H9 (cell line): ENCODE measurements around the gene THBS2. TPM values are rescaled to one million over a fixed set of nuclear protein-coding genes. Genes with fewer than 3 reads are reported as not detected.
A peak's percentile ranks its signal among the peaks of the same experiment; 100 is the strongest.

Source experiments
- DNase-seq: peaks from one replicate; pipeline ENCODE4 v3.0.0-alpha.2; 2017
- H2AFZ ChIP-seq: one replicate; pipeline ENCODE4 v1.6.1; 2013; ENCODE audit warnings: mild to moderate bottlenecking, low read length, control low read depth, moderate library complexity
- H2AK5ac ChIP-seq: 2 replicates; pipeline ENCODE4 v1.6.1; 2013; ENCODE audit warnings: low read length, control low read depth, mixed read lengths; ENCODE audit not compliant: insufficient read length
- H2BK120ac ChIP-seq: one replicate; pipeline ENCODE4 v1.6.1; 2013; ENCODE audit warnings: low read depth, mild to moderate bottlenecking, low read length, control low read depth, inconsistent platforms; ENCODE audit not compliant: poor library complexity, severe bottlenecking
- H2BK12ac ChIP-seq: 2 replicates; pipeline ENCODE4 v1.6.1; 2013; ENCODE audit warnings: low read length, control low read depth, mixed read lengths, low read depth; ENCODE audit not compliant: insufficient read length
- H2BK15ac ChIP-seq: 2 replicates; pipeline ENCODE4 v1.6.1; 2013; ENCODE audit warnings: low read depth, low read length, control low read depth
- H2BK20ac ChIP-seq: one replicate; pipeline ENCODE4 v1.6.1; 2013; ENCODE audit warnings: low read depth, mild to moderate bottlenecking, low read length, control low read depth, inconsistent platforms; ENCODE audit not compliant: poor library complexity, severe bottlenecking
- H2BK5ac ChIP-seq: 2 replicates; pipeline ENCODE4 v1.6.1; 2013; ENCODE audit warnings: low read length, control low read depth, mixed read lengths; ENCODE audit not compliant: insufficient read length
- H3K14ac ChIP-seq: 2 replicates; pipeline ENCODE4 v1.6.1; 2013; ENCODE audit warnings: low read length, control low read depth; ENCODE audit not compliant: insufficient read depth
- H3K18ac ChIP-seq: 2 replicates; pipeline ENCODE4 v1.6.1; 2013; ENCODE audit warnings: low read depth, mild to moderate bottlenecking, mixed read lengths, low read length, control low read depth; ENCODE audit not compliant: insufficient read length
- H3K23ac ChIP-seq: 2 replicates; pipeline ENCODE4 v1.6.1; 2013; ENCODE audit warnings: low read length, control low read depth, mixed read lengths, low read depth; ENCODE audit not compliant: insufficient read length
- H3K23me2 ChIP-seq: 2 replicates; pipeline ENCODE4 v1.6.1; 2013; ENCODE audit warnings: low read depth, mild to moderate bottlenecking, mixed read lengths, low read length, control low read depth; ENCODE audit not compliant: insufficient read length, poor library complexity, severe bottlenecking
- H3K27ac ChIP-seq: 2 replicates; pipeline ENCODE4 v1.5.1; 2013; ENCODE audit warnings: low read length, control low read depth, mixed read lengths, low read depth; ENCODE audit not compliant: insufficient read length
- H3K27me3 ChIP-seq: 2 replicates; pipeline ENCODE4 v1.6.1; 2013; ENCODE audit warnings: low read length, control low read depth, inconsistent platforms; ENCODE audit not compliant: insufficient read depth
- H3K4ac ChIP-seq: 2 replicates; pipeline ENCODE4 v1.6.1; 2013; ENCODE audit warnings: low read depth, mild to moderate bottlenecking, control low read depth, inconsistent platforms, low read length, moderate library complexity
- H3K4me1 ChIP-seq: 2 replicates; pipeline ENCODE4 v1.6.1; 2013; ENCODE audit warnings: low read length, control low read depth, inconsistent platforms; ENCODE audit not compliant: insufficient read depth
- H3K4me2 ChIP-seq: 2 replicates; pipeline ENCODE4 v1.6.1; 2013; ENCODE audit warnings: low read length, control low read depth, mixed read lengths; ENCODE audit not compliant: insufficient read length, insufficient read depth
- H3K56ac ChIP-seq: 2 replicates; pipeline ENCODE4 v1.6.1; 2013; ENCODE audit warnings: low read depth, mild to moderate bottlenecking, mixed read lengths, low read length, control low read depth; ENCODE audit not compliant: insufficient read length
- H3K79me1 ChIP-seq: 2 replicates; pipeline ENCODE4 v1.6.1; 2013; ENCODE audit warnings: low read depth, mild to moderate bottlenecking, moderate library complexity, low read length, control low read depth, inconsistent platforms; ENCODE audit not compliant: insufficient read depth, poor library complexity, severe bottlenecking
- H3K79me2 ChIP-seq: 2 replicates; pipeline ENCODE4 v1.6.1; 2013; ENCODE audit warnings: low read length, control low read depth, inconsistent platforms; ENCODE audit not compliant: insufficient read depth
- H3K9ac ChIP-seq: 2 replicates; pipeline ENCODE4 v1.6.1; 2013; ENCODE audit warnings: low read length, control low read depth, mixed read lengths; ENCODE audit not compliant: insufficient read length; ENCODE audit errors: extremely low read depth
- H3K9me3 ChIP-seq: one replicate; pipeline ENCODE4 v1.6.1; 2013; ENCODE audit warnings: low read depth, low read length, inconsistent platforms; ENCODE audit not compliant: control insufficient read depth
- H3T11ph ChIP-seq: one replicate; pipeline ENCODE4 v1.6.1; 2013; ENCODE audit warnings: mild to moderate bottlenecking, low read length, control low read depth, inconsistent platforms
- H4K20me1 ChIP-seq: one replicate; pipeline ENCODE4 v1.6.1; 2013; ENCODE audit not compliant: control insufficient read depth, insufficient read length, insufficient read depth
- H4K5ac ChIP-seq: 2 replicates; pipeline ENCODE4 v1.6.1; 2013; ENCODE audit warnings: low read depth, mild to moderate bottlenecking, mixed read lengths, low read length, control low read depth; ENCODE audit not compliant: insufficient read length
- H4K8ac ChIP-seq: replicated peaks from 2 replicates; pipeline ENCODE4 v1.6.1; 2013; ENCODE audit warnings: low read length, control low read depth, mixed read lengths, low read depth; ENCODE audit not compliant: insufficient read length
- H4K91ac ChIP-seq: 2 replicates; pipeline ENCODE4 v1.6.1; 2013; ENCODE audit warnings: low read depth, mild to moderate bottlenecking, moderate library complexity, mixed read lengths, low read length, control low read depth; ENCODE audit not compliant: insufficient read length
- H3K27ac Mint-ChIP-seq, 3 experiments: 2 replicates in 2 of 3; 3 replicates in 1 of 3; pipeline ENCODE4 v1.8.0; 2020 to 2021; ENCODE audit warnings: mixed read lengths in 3 of 3, mild to moderate bottlenecking in 1 of 3, moderate library complexity in 1 of 3
- H3K27me3 Mint-ChIP-seq: 2 replicates; pipeline ENCODE4 v1.8.0; 2021; ENCODE audit warnings: low read depth, mild to moderate bottlenecking, moderate library complexity, mixed read lengths
- H3K36me3 Mint-ChIP-seq, 3 experiments: 2 replicates in 2 of 3; 3 replicates in 1 of 3; pipeline ENCODE4 v1.8.0; 2020 to 2021; ENCODE audit warnings: low read depth in 3 of 3, mixed read lengths in 3 of 3; ENCODE audit not compliant: insufficient read depth in 1 of 3
- H3K4me1 Mint-ChIP-seq, 2 experiments: 2 replicates each; pipeline ENCODE4 v1.8.0; 2020; ENCODE audit warnings: mixed read lengths in 2 of 2
- H3K4me3 Mint-ChIP-seq, 2 experiments: 2 replicates in 1 of 2; 3 replicates in 1 of 2; pipeline ENCODE4 v1.8.0; 2020 to 2021; ENCODE audit warnings: mild to moderate bottlenecking in 2 of 2, mixed read lengths in 2 of 2, moderate library complexity in 1 of 2
- H3K9me3 Mint-ChIP-seq, 2 experiments: 2 replicates in 1 of 2; 3 replicates in 1 of 2; pipeline ENCODE4 v1.8.0; 2020; ENCODE audit warnings: mild to moderate bottlenecking in 2 of 2, mixed read lengths in 2 of 2, moderate library complexity in 1 of 2
- CTCF ChIP-seq: fragments of 200-600 bp; sonication (generic); conservative IDR thresholded peaks from 3 replicates; pipeline ENCODE4 v1.8.0; 2021; ENCODE audit warnings: antibody characterized with exemption, mild to moderate bottlenecking
- WGBS: extraction: QIAGEN DNeasy Blood & Tissue Kit; methylation state at CpG from one replicate; pipeline ENCODE4 v1.1.7; 2013; ENCODE audit warnings: missing lambda C conversion rate, low lambda C conversion rate, mixed read lengths; ENCODE audit not compliant: insufficient read length; ENCODE audit errors: extremely low coverage; 5-methylcytosine and 5-hydroxymethylcytosine counted together
- total RNA-seq: library from RNA; stranded (reverse); gene quantifications from 2 replicates; pipeline ENCODE4 v1.2.1, GENCODE V29; 2021

The THBS2 gene
- total RNA-seq, 1 experiment from 2014 or later = 14.7 TPM

- no peak overlapping the region for H3K56ac ChIP-seq
- H3K36me3 Mint-ChIP-seq = peaks cover 4 to 18% (median 5%) of the 10 kb centered on the region in 3 experiments
- no peak overlapping the region for H2BK12ac ChIP-seq
- 0 out of 7 replicates have a peak overlapping the region, but pooled peaks of 1 of the 3 experiments have one; percentile 63 for H3K27ac Mint-ChIP-seq
- no peak overlapping the region for H3K4ac ChIP-seq
- no peak overlapping the region for H3K4me2 ChIP-seq
- H3K4me1 Mint-ChIP-seq = no peaks in the 10 kb centered on the region
- no peak overlapping the region for H3K18ac ChIP-seq
- no peaks in the 10 kb centered on the region for H3K9me3 ChIP-seq
- no peak for DNase-seq
- H4K5ac ChIP-seq = no peak overlapping the region
- no peaks in the 10 kb centered on the region; the same call in 1 of the 2 replicates for H3K27me3 Mint-ChIP-seq
- no peak overlapping the region for H2BK15ac ChIP-seq
- H4K91ac ChIP-seq = no peak overlapping the region
- H2BK20ac ChIP-seq = no peak overlapping the region
- no peaks in the 10 kb centered on the region for H3K4me1 ChIP-seq
- H3K27ac ChIP-seq = no peak overlapping the region
- H2BK120ac ChIP-seq = no peak overlapping the region
- no peak overlapping the region for H3T11ph ChIP-seq
- H4K20me1 ChIP-seq = no peaks in the 10 kb centered on the region
- no peak overlapping the region for H3K14ac ChIP-seq
- no peaks in the 10 kb centered on the region for H3K27me3 ChIP-seq
- no peak for TF ChIP-seq CTCF
- H3K23me2 ChIP-seq = no peaks in the 10 kb centered on the region
- H3K23ac ChIP-seq = no peak overlapping the region
- H3K9me3 Mint-ChIP-seq = peaks cover 14 to 18% of the 10 kb centered on the region in 2 experiments
- no peak overlapping the region for H2BK5ac ChIP-seq
- no peak overlapping the region for H3K9ac ChIP-seq
- H3K79me1 ChIP-seq = no peaks in the 10 kb centered on the region
- no peak overlapping the region for H4K8ac ChIP-seq
- WGBS = no CpG with 5 or more reads among the region's 6 CpGs
- no peaks in the 10 kb centered on the region for H3K79me2 ChIP-seq
- H3K4me3 Mint-ChIP-seq = no peak overlapping the region
- no peak overlapping the region for H2AK5ac ChIP-seq
- no peak overlapping the region for H2AFZ ChIP-seq
Observed at GRCh38 chr6:169205176-169206160, 48.2 kb downstream of the THBS2 start.
